Measurements from ENCODE around the gene SACM1L.
A peak's percentile ranks its signal among the peaks of the same experiment; 100 is the strongest.
"Not testable (repeated sequence)": the region's sequence is repeated elsewhere in the genome, so short reads cannot be mapped to it uniquely, and the experiment has no call there.

Gene SACM1L

GRCh38 chr3:45670436-45670835 is 18.8 kb upstream of the SACM1L start:
- DNase-seq = no peak

GRCh38 chr3:45670991-45671390 is 18.2 kb upstream of the SACM1L start:
- no peak for DNase-seq

- DNase-seq = no peak
Measured at GRCh38 chr3:45673273-45673672, 15.9 kb upstream of the SACM1L start.

GRCh38 chr3:45676325-45677032 is 12.7 kb upstream of the SACM1L start:
- no peak for DNase-seq

DNA sequence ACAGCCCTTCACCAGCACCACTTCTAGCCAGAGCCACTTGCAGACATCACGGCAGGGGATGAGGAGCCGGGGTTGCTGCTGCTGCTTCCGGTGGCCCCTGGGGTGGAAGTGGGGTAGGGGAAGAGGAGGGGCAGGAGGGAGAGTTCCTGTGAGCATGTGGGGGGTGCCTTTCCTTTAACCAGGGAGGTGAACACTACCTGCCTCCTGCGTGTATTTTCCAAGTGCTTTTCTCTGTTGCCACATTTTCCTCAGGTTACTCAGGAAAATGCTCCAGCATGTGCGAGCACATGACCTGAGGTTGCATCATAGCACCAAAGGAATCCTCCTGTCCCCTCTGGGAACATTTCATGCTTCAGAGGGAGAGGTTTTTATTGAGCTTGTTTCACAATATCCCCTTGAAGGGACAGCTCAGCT is 12.2 kb upstream of the SACM1L start:
- DNase-seq = no peak

DNA sequence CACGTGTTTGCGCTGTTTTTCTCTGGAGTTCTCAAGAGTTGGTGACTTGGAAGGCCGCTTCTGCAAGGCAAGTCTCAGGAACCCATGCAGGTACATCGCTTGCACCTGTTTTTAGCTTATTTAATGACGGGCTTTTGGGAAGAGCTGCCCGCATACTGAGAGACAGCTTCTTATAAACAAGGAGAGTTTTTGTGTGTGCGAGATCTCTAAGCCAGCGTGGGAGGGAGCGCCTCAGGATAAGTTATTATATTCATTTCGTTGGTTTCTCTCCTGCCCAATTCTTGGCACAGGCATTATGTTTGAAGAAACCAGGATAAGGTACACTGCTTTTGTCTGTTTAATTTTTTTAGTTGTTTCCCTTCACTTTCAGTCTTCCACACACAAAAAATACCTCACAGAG is 11.4 kb upstream of the SACM1L start:
- no peak for DNase-seq

DNA sequence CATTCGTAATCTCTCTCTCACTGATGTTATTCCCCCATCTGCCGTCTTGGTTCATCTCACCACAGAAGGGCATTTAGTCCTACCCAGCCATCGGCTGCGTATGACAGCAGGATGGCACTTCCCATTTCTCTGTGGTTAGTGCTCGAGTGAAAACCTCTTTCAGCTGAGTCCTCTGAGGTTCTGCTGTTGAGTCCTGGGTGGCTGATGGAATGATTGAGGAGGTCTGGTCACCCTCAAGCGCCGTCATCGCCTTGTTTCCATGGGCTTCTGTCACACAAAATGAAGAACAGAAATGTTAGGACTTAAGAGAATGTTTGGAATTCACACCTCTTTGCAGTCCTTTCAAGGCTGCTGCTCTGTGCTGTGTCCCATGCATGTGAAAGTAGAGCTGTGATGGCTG is 9.4 kb upstream of the SACM1L start:
- DNase-seq = no peak

- no peak for DNase-seq
Measured at GRCh38 chr3:45681221-45681620, 8.0 kb upstream of the SACM1L start.

DNA sequence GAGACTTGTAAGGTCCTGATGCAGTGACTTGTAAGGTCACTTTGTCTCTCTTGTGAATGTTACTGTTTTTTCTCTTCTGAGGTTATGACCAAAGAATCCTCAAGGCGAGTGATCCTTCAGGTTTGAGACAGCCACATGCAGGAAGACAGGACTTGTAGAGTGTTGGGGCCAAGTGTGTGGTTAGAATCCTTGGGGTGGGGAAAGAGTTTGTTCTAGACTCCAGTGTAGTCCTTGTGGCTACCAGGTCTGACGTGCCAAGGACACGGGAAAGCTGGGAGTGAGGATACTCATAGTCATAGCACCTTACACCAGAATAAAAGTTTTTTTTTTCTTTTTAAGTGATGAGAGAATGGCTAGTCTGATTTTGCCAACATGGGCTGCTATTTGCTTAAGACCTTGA is 7.3 kb upstream of the SACM1L start:
- no peak for DNase-seq

- no peak for DNase-seq
Measured at GRCh38 chr3:45682311-45682710, 6.9 kb upstream of the SACM1L start.

GRCh38 chr3:45682786-45683185 is 6.4 kb upstream of the SACM1L start:
- DNase-seq = no peak

DNA sequence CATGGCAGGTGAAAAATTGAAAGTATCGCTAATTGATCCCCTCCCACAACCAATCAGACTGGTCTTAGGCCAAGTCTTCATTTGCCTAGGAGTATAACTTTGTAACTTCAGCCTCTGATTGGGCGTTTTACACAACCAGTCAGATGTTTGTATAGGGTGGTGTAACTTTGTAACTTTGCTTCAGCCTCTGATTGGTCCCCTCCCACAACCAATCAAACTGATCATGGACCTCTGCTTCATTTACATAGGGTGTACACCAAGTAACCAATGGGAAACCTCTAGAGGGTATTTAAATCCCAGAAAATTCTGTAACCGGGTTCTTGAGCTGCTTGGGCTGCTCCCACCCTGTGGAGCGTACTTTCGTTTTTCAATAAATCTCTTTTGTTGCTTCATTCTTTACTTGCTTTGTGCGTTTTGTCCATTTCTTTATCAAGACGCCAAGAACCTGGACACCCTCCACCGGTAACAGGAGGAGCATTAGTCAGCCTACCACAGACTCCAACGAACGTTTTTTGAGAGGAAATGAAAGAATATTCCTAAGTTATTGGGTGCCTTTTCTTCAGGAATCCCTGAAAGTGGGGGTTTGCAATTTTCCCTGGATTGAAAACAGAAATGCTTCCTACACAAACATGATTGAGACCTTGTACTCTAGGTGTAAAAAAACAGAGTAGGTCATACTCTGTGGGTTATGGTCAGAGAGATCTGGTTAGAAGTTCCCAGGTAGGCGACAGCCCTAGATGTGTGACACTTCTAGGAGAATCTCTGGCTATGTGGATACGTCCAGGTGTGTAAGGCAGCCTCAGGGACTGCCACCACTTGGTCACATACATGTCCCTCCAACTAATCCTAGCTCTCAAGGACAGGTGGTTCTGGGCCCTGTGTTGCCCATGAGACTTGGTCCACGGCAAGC is 5.5 kb upstream of the SACM1L start:
- DNase-seq = no peak

DNA sequence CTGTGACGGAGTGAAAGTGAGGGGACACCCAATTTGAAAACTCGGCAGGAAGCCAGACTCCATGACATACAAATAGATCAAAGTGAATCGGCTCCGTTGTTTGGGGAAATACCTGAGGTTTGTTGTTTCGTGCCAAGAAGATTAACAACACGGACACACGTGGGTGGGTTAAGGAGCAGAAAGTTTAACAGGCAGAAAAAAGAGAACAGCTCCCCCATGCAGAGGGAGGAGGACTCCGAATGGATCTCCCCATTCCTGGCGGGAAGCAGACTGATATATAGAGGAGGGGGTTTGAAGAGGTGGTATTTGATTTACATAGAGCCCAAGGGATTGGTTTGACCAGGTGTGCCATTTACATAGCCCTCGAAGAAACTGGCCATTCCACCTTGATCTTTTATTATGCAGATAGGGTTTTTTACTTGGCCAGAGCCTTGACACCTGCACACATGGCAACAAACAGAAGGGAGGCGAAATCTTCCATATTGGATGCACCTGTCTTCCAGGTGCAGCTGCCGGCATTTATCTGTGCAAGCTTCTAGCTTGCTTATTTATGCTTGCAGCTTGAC is 4.8 kb upstream of the SACM1L start:
- no peak for DNase-seq

- DNase-seq = not testable (repeated sequence)
Measured at GRCh38 chr3:45685722-45686121, 3.5 kb upstream of the SACM1L start.

DNA sequence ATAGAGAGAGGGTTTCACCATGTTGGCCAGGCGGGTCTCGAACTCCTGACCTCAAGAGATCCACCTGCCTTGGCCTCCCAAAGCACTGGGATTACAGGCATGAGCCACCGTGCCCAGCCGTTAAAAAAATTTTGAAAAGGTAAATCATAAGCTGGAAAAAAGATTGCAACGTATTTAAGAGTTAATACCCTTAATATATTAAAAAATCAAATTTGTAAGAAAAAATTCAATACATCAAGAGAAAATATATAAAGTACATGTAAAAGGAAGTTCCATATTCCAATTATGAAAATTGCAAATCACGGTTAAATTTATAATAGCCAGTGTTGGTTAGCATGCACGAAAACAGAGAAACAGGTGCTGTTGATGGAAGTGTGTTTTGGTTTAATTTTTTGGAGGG is 2.3 kb upstream of the SACM1L start:
- DNase-seq = no peak

GRCh38 chr3:45687828-45688193 is 1.4 kb upstream of the SACM1L start:
- no peak for DNase-seq

- peak in 1 of 2 experiments; percentile 27 for DNase-seq
Measured at GRCh38 chr3:45688194-45688881, 858 bp upstream of the SACM1L start.

- DNase-seq = no peak
Measured at GRCh38 chr3:45689787-45690145, 570 bp downstream of the SACM1L start.

DNA sequence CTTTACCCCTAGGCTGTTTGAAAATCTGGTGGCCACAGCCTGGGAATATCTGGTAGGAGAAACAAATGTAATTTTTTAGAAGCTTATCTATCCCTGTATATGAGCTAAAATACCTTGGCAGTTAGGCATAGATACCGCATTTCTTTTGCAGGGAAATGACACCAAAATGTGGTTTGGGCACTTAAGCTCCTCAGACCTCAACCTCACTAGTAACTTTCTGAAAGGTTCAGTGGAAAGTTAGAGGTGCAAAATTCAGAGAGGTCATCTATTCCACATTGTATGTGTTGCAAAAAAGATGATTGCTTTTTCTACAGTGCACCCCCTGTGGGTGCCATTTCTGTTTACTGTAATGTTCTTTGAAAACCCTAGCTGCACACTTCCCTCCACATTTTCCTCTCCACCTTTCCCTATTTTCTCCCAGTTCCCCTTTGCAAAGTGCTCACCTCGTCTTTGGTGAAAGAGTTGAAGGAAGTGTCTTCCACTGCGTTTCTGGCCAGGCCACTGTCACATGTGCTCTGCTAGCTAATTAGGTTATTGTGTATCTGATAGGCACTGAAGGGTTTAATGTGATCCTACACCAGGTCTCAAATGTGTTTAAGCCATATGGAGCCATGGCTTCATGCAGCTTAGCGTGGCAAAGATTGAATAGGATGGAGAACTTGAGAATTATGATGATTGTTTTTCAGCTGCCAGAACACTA is 1.3 kb downstream of the SACM1L start:
- no peak for DNase-seq

- DNase-seq = no peak
Measured at GRCh38 chr3:45691842-45692241, 2.6 kb downstream of the SACM1L start.

GRCh38 chr3:45692866-45693265 is 3.7 kb downstream of the SACM1L start:
- no peak for DNase-seq

GRCh38 chr3:45693941-45694521 is 4.8 kb downstream of the SACM1L start:
- DNase-seq = no peak

Measured in cerebellar nuclear complex (tissue), 1 donor.